Measurements from ENCODE around the gene ATP5PD.

DNA sequence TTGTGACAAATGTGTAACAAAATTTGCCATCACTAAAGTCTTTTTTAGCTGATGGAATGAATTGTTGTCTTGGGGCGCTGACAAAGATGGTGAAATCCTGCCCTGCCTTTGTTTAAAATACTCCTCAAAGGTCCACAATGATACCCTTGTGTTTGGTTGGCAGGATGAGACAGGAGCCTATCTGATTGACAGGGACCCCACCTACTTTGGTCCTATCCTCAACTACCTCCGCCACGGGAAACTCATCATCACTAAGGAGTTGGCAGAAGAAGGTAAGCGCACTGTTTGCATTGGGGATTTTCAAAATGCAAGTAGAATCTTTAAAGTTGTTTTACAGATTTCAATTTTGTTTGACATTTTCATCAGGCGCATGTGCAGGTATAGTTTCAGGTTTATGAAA is 2.3 kb upstream of the ATP5PD start:
- no peak for TF ChIP-seq CTCF (IDR thresholded peaks at IDR 0.05)
- no peak for TF ChIP-seq POLR2A (IDR thresholded peaks at IDR 0.05)

All from breast epithelium (tissue), 3 donors.